ENCODE results near the gene C16orf78. TPM values are rescaled to one million over a fixed set of nuclear protein-coding genes. Genes with fewer than 3 reads are reported as not detected.

Gene C16orf78
- not detected in 5 replicates for total RNA-seq (2022; extraction: Qiagen RNA extraction; ENCODE audit: low read depth)

GRCh38 chr16:49373504-49373903, at the start of gene C16orf78:
TSS of gene C16orf78 (plus strand) at chr16:49373804. CDS start at chr16:49373940, 136 bp downstream.

Other genes starting within 250 kb of the C16orf78 start
- gene CBLN1, start 92.0 kb upstream of the C16orf78 start, total RNA-seq (2022; extraction: Qiagen RNA extraction; ENCODE audit: low read depth), result 0.06 to 0.14 TPM in 2 of 5 replicates, not detected in the others